Measurements from ENCODE around the gene CCDC117.

The CCDC117 gene

GRCh38 chr22:28791841-28792490 lies 19.5 kb downstream of the CCDC117 start:
- peak overlapping the region in 1 of 2 donors; percentile 67 for H3K27ac ChIP-seq (ENCODE audit: low read depth in 2 of 2, low read length in 2 of 2)
- H3K27me3 ChIP-seq (ENCODE audit: control insufficient read depth in 2 of 2, insufficient read depth in 2 of 2, low read length in 2 of 2), result no peaks in the 10 kb centered on the region
- H3K36me3 ChIP-seq (ENCODE audit: control insufficient read depth in 2 of 2, insufficient read depth in 2 of 2, low read length in 2 of 2), result peaks cover 37 to 42% of the 10 kb centered on the region in 2 donors
- H3K9ac ChIP-seq (ENCODE audit: low read depth in 1 of 2, low read length in 2 of 2), result no peak overlapping the region
- H3K4me3 ChIP-seq (ENCODE audit: low read length in 2 of 2), result no peak overlapping the region
- no peaks in the 10 kb centered on the region for H3K9me3 ChIP-seq (ENCODE audit: control insufficient read depth in 2 of 2, low read length in 2 of 2)
- H3K4me1 ChIP-seq (ENCODE audit: control insufficient read depth in 2 of 2, insufficient read depth in 2 of 2, low read length in 2 of 2), result peaks cover 2 to 18% of the 10 kb centered on the region in 2 donors

GRCh38 chr22:28792491-28793383 lies 20.2 kb downstream of the CCDC117 start:
- peaks cover 4 to 19% of the 10 kb centered on the region in 2 donors for H3K4me1 ChIP-seq (ENCODE audit: control insufficient read depth in 2 of 2, insufficient read depth in 2 of 2, low read length in 2 of 2)
- peaks cover 38 to 43% of the 10 kb centered on the region in 2 donors for H3K36me3 ChIP-seq (ENCODE audit: control insufficient read depth in 2 of 2, insufficient read depth in 2 of 2, low read length in 2 of 2)
- no peak overlapping the region for H3K4me3 ChIP-seq (ENCODE audit: low read length in 2 of 2)
- peak overlapping the region; percentile 18 to 67 for H3K27ac ChIP-seq (ENCODE audit: low read depth in 2 of 2, low read length in 2 of 2)
- H3K9ac ChIP-seq (ENCODE audit: low read depth in 1 of 2, low read length in 2 of 2), result no peak overlapping the region
- no peaks in the 10 kb centered on the region for H3K27me3 ChIP-seq (ENCODE audit: control insufficient read depth in 2 of 2, insufficient read depth in 2 of 2, low read length in 2 of 2)
- no peaks in the 10 kb centered on the region for H3K9me3 ChIP-seq (ENCODE audit: control insufficient read depth in 2 of 2, low read length in 2 of 2)

GRCh38 chr22:28793976-28794584 lies 21.6 kb downstream of the CCDC117 start:
- H3K4me3 ChIP-seq (ENCODE audit: low read length in 2 of 2), result no peak overlapping the region
- no peak overlapping the region for H3K9ac ChIP-seq (ENCODE audit: low read depth in 1 of 2, low read length in 2 of 2)
- no peaks in the 10 kb centered on the region for H3K9me3 ChIP-seq (ENCODE audit: control insufficient read depth in 2 of 2, low read length in 2 of 2)
- peaks cover 33 to 41% of the 10 kb centered on the region in 2 donors for H3K36me3 ChIP-seq (ENCODE audit: control insufficient read depth in 2 of 2, insufficient read depth in 2 of 2, low read length in 2 of 2)
- H3K27ac ChIP-seq (ENCODE audit: low read depth in 2 of 2, low read length in 2 of 2), result peak overlapping the region in 1 of 2 donors; percentile 6
- H3K4me1 ChIP-seq (ENCODE audit: control insufficient read depth in 2 of 2, insufficient read depth in 2 of 2, low read length in 2 of 2), result peaks cover 12 to 27% of the 10 kb centered on the region in 2 donors
- H3K27me3 ChIP-seq (ENCODE audit: control insufficient read depth in 2 of 2, insufficient read depth in 2 of 2, low read length in 2 of 2), result no peaks in the 10 kb centered on the region

- H3K4me1 ChIP-seq (ENCODE audit: control insufficient read depth in 2 of 2, insufficient read depth in 2 of 2, low read length in 2 of 2), result peaks cover 12 to 25% of the 10 kb centered on the region in 2 donors
- no peak overlapping the region for H3K27ac ChIP-seq (ENCODE audit: low read depth in 2 of 2, low read length in 2 of 2)
- peaks cover 33 to 41% of the 10 kb centered on the region in 2 donors for H3K36me3 ChIP-seq (ENCODE audit: control insufficient read depth in 2 of 2, insufficient read depth in 2 of 2, low read length in 2 of 2)
These were observed 22.7 kb downstream of the CCDC117 start for GRCh38 chr22:28795071-28795693.

GRCh38 chr22:28795932-28796856 lies 23.7 kb downstream of the CCDC117 start:
- H3K27me3 ChIP-seq (ENCODE audit: control insufficient read depth in 2 of 2, insufficient read depth in 2 of 2, low read length in 2 of 2), result no peaks in the 10 kb centered on the region
- H3K9me3 ChIP-seq (ENCODE audit: control insufficient read depth in 2 of 2, low read length in 2 of 2), result no peaks in the 10 kb centered on the region
- H3K36me3 ChIP-seq (ENCODE audit: control insufficient read depth in 2 of 2, insufficient read depth in 2 of 2, low read length in 2 of 2), result peaks cover 33 to 41% of the 10 kb centered on the region in 2 donors
- H3K4me1 ChIP-seq (ENCODE audit: control insufficient read depth in 2 of 2, insufficient read depth in 2 of 2, low read length in 2 of 2), result peaks cover 12 to 23% of the 10 kb centered on the region in 2 donors
- H3K4me3 ChIP-seq (ENCODE audit: low read length in 2 of 2), result peak overlapping the region in 1 of 2 donors; percentile 98
- peak overlapping the region in 1 of 2 donors; percentile 10 for H3K27ac ChIP-seq (ENCODE audit: low read depth in 2 of 2, low read length in 2 of 2)
- H3K9ac ChIP-seq (ENCODE audit: low read depth in 1 of 2, low read length in 2 of 2), result peak overlapping the region in 1 of 2 donors; percentile 99

More at GRCh38 chr22:28795071-28795693, 22.7 kb downstream of the CCDC117 start:
- Histone ChIP-seq H3K9ac (ENCODE audit: low read depth in 1 of 2, low read length in 2 of 2) (no peak overlapping the region), H3K4me3 (ENCODE audit: low read length in 2 of 2) (no peak overlapping the region), H3K9me3 (ENCODE audit: control insufficient read depth in 2 of 2, low read length in 2 of 2) (no peaks in the 10 kb centered on the region), H3K27me3 (ENCODE audit: control insufficient read depth in 2 of 2, insufficient read depth in 2 of 2, low read length in 2 of 2) (no peaks in the 10 kb centered on the region)

- H3K9me3 ChIP-seq (ENCODE audit: control insufficient read depth in 2 of 2, low read length in 2 of 2), result no peaks in the 10 kb centered on the region
These were observed 26.5 kb downstream of the CCDC117 start for GRCh38 chr22:28798810-28799605.

GRCh38 chr22:28799606-28800307 lies 27.3 kb downstream of the CCDC117 start:
- H3K4me1 ChIP-seq (ENCODE audit: control insufficient read depth in 2 of 2, insufficient read depth in 2 of 2, low read length in 2 of 2), result peaks cover 25 to 30% of the 10 kb centered on the region in 2 donors
- peak overlapping the region; percentile 99 to 100 for H3K27ac ChIP-seq (ENCODE audit: low read depth in 2 of 2, low read length in 2 of 2)
- no peaks in the 10 kb centered on the region for H3K9me3 ChIP-seq (ENCODE audit: control insufficient read depth in 2 of 2, low read length in 2 of 2)
- H3K36me3 ChIP-seq (ENCODE audit: control insufficient read depth in 2 of 2, insufficient read depth in 2 of 2, low read length in 2 of 2), result peaks cover 25 to 31% of the 10 kb centered on the region in 2 donors
- peak overlapping the region; percentile 89 to 98 for H3K4me3 ChIP-seq (ENCODE audit: low read length in 2 of 2)
- H3K9ac ChIP-seq (ENCODE audit: low read depth in 1 of 2, low read length in 2 of 2), result peak overlapping the region; percentile 99 to 100
- H3K27me3 ChIP-seq (ENCODE audit: control insufficient read depth in 2 of 2, insufficient read depth in 2 of 2, low read length in 2 of 2), result no peaks in the 10 kb centered on the region

More at GRCh38 chr22:28798810-28799605, 26.5 kb downstream of the CCDC117 start:
- Histone ChIP-seq H3K9ac (ENCODE audit: low read depth in 1 of 2, low read length in 2 of 2) (peak overlapping the region; percentile 99 to 100), H3K4me3 (ENCODE audit: low read length in 2 of 2) (peak overlapping the region; percentile 89 to 98), H3K4me1 (ENCODE audit: control insufficient read depth in 2 of 2, insufficient read depth in 2 of 2, low read length in 2 of 2) (peaks cover 25 to 30% of the 10 kb centered on the region in 2 donors), H3K27ac (ENCODE audit: low read depth in 2 of 2, low read length in 2 of 2) (peak overlapping the region; percentile 99 to 100), H3K27me3 (ENCODE audit: control insufficient read depth in 2 of 2, insufficient read depth in 2 of 2, low read length in 2 of 2) (no peaks in the 10 kb centered on the region), H3K36me3 (ENCODE audit: control insufficient read depth in 2 of 2, insufficient read depth in 2 of 2, low read length in 2 of 2) (peaks cover 32 to 38% of the 10 kb centered on the region in 2 donors)

GRCh38 chr22:28800308-28801041 lies 28.0 kb downstream of the CCDC117 start, which contains the start of gene XBP1:
Gene XBP1, minus strand, starts transcription at chr22:28800569.
- no peaks in the 10 kb centered on the region for H3K27me3 ChIP-seq (ENCODE audit: control insufficient read depth in 2 of 2, insufficient read depth in 2 of 2, low read length in 2 of 2)
- peaks cover 18 to 24% of the 10 kb centered on the region in 2 donors for H3K36me3 ChIP-seq (ENCODE audit: control insufficient read depth in 2 of 2, insufficient read depth in 2 of 2, low read length in 2 of 2)
- H3K9me3 ChIP-seq (ENCODE audit: control insufficient read depth in 2 of 2, low read length in 2 of 2), result no peaks in the 10 kb centered on the region
- H3K4me3 ChIP-seq (ENCODE audit: low read length in 2 of 2), result peak within 1 kb of the TSS; percentile 89 to 98
- H3K4me1 ChIP-seq (ENCODE audit: control insufficient read depth in 2 of 2, insufficient read depth in 2 of 2, low read length in 2 of 2), result peaks cover 25% of the 10 kb centered on the region in 2 donors
- H3K9ac ChIP-seq (ENCODE audit: low read depth in 1 of 2, low read length in 2 of 2), result peak within 1 kb of the TSS; percentile 99 to 100
- peak within 1 kb of the TSS; percentile 99 to 100 for H3K27ac ChIP-seq (ENCODE audit: low read depth in 2 of 2, low read length in 2 of 2)

All from mucosa of rectum (tissue), 2 donors.